Stimulated activated naive CD8-positive, alpha-beta T cell treated with anti-CD3 and anti-CD28 coated beads, Interleukin-15, Interleukin-2, amounts not matched to agents 100 ng/mL and 50 ng/mL, for 24 hours (primary cell): ENCODE data around the gene SIK1.
"Not testable (repeated sequence)": the region's sequence is repeated elsewhere in the genome, so short reads cannot be mapped to it uniquely, and the experiment has no call there.

Source experiments
- H3K27ac Mint-ChIP-seq: one replicate; pipeline ENCODE4 v1.8.0; 2021; ENCODE audit warnings: mild to moderate bottlenecking, mixed read lengths
- H3K27me3 Mint-ChIP-seq: one replicate; pipeline ENCODE4 v1.8.0; 2021; ENCODE audit warnings: mixed read lengths
- H3K36me3 Mint-ChIP-seq: one replicate; pipeline ENCODE4 v1.8.0; 2021; ENCODE audit warnings: low read depth, mixed read lengths
- H3K4me1 Mint-ChIP-seq: one replicate; pipeline ENCODE4 v1.8.0; 2021; ENCODE audit warnings: low read depth, mixed read lengths
- H3K4me3 Mint-ChIP-seq: one replicate; pipeline ENCODE4 v1.8.0; 2021; ENCODE audit warnings: mild to moderate bottlenecking, mixed read lengths
- H3K9me3 Mint-ChIP-seq: one replicate; pipeline ENCODE4 v1.8.0; 2021; ENCODE audit warnings: mixed read lengths

Gene SIK1

GRCh38 chr21:43426404-43427241 lies at the start of gene SIK1:
TSS of gene SIK1 (minus strand) at chr21:43427131. CDS start at chr21:43426178, 953 bp downstream.
- H3K9me3 Mint-ChIP-seq, H3K27ac Mint-ChIP-seq, H3K4me1 Mint-ChIP-seq, H3K27me3 Mint-ChIP-seq, H3K4me3 Mint-ChIP-seq, H3K36me3 Mint-ChIP-seq: not testable (repeated sequence)

- H3K4me3 Mint-ChIP-seq, H3K9me3 Mint-ChIP-seq, H3K36me3 Mint-ChIP-seq, H3K4me1 Mint-ChIP-seq, H3K27ac Mint-ChIP-seq, H3K27me3 Mint-ChIP-seq: not testable (repeated sequence)
Observed at GRCh38 chr21:43471597-43472242, 44.8 kb upstream of the SIK1 start.

DNA sequence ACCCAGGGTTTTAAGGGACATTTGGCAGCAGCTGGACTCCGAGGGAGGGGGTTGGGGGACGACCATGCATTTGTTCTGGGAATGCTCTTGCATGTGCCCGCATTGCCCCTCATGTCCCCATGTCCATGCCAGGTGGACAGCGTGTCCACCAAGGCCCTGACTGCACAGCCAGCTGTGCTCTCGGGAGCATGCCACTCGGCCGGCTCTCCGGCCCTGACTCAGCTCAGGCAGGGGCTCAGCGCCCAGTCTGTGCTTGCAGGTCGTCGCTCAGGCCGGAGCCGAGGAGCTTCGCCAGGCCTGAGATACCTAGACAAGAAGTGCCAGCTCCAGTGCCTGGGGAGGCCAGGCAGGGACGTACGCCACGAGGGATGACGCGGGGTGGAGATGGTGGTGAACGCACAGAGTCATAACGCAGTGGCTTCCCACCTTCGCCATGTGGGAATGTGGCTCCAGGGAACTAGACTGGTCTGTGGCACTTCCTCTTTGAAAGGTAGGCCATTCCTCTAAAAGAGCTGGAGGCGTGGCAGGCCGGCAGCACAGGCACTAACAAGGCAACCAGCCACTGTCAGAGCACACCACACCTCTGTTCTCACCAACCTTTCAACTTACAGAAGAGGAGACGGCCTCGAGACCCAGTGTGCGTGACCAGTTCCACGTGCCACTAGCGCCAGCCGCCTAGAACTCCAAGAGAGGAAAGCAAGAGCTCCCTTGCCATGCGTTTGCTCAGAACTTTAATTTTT lies 43.0 kb upstream of the SIK1 start:
- H3K36me3 Mint-ChIP-seq, H3K27me3 Mint-ChIP-seq, H3K4me3 Mint-ChIP-seq, H3K27ac Mint-ChIP-seq, H3K4me1 Mint-ChIP-seq, H3K9me3 Mint-ChIP-seq: not testable (repeated sequence)

DNA sequence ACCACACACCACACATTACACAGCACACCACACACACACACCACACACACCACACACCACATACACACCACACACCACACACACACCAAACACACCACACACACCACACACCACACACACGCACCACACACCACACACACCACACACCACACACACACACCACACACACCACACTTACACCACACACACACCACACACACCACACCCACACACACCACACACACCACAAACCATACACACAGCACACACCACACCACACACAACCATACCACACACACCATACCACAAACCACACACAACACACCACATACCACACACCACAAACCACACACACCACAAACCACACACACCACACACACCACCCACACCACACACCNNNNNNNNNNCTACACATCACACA lies 40.9 kb upstream of the SIK1 start:
- Mint-ChIP-seq H3K9me3 (no peaks in the 10 kb centered on the region), H3K27me3 (no peaks in the 10 kb centered on the region), H3K27ac (peak overlapping the region; percentile 55), H3K36me3 (no peaks in the 10 kb centered on the region), H3K4me3 (peak overlapping the region; percentile 13), H3K4me1 (no peaks in the 10 kb centered on the region)

DNA sequence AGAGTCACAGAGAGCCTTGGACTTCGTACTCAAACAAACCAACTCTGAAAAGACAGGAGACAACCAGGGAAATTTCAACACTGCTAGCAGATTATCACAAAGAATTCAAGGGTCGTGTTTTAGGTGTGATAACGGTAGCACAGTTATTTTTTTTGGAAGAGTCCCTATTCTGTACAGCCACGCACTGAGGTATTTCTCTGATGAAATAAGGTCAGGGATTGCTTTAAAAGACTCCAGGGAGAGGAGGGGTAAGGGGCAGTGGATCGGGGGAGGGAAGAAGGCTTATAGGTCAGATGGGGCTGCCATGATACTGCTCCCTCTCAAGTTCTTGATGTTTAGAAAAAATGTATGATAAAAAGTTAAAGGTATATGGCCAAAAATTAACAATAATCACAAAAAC lies 38.2 kb upstream of the SIK1 start:
- H3K9me3 Mint-ChIP-seq, H3K27me3 Mint-ChIP-seq, H3K4me1 Mint-ChIP-seq, H3K4me3 Mint-ChIP-seq, H3K36me3 Mint-ChIP-seq, H3K27ac Mint-ChIP-seq: not testable (repeated sequence)

DNA sequence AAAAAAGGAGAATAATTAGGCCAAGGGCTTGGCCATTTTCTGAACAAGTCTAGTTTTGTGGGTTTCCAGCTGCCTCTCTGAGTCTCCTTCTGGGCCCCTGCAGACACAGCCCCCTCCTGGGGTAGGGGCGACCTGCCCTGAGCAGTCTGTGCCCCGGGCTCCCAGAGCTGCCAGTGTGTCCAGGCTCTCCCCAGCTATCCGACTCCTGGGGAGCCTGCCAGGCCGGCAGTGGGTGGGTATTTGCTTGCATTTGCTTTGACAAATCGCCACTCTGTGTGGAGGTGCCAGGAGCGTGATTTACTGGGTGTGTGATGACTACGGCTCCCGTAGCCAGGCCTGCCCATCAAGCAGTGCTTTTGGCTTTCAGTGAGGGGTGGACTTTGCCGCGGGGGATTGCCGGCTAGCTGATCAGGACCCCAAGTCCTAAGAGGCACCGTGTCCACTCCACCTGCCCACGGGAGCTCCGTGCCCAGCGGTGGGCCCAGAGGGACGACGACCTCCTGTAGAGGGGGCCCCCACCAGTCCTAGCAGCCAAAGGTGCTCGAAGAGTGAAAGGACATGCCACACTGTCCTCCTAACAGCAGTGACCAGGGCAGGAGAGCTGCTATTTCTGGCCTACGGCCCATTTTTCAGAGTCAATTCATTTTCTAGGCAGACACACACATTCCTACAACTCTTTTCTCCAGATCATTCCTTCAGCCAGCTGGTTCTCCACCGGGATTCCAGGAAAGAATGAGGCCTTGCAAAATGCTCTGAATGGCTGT lies 36.7 kb upstream of the SIK1 start:
- not testable (repeated sequence) for H3K4me3 Mint-ChIP-seq, H3K27ac Mint-ChIP-seq, H3K4me1 Mint-ChIP-seq, H3K9me3 Mint-ChIP-seq, H3K27me3 Mint-ChIP-seq, H3K36me3 Mint-ChIP-seq

DNA sequence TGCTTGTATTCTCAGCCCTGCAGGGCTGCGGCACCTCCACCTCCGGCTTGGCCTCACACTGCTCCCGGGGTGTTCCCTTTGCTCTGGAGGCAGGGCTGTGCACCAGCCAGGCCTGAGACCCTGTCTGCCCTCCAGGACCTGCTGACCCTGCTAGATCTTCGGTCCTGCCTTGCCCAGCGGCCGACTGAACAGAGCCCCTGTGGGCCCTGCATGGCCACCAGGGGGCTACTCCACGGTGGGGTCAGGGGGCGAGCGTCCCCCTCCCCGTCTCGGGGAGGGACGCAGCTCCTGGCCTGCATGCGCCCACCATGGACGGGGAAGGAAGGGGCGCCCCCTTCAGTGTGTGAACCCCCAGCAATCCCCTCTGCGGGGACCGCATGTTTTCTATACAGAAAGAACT lies 36.0 kb upstream of the SIK1 start:
- H3K36me3 Mint-ChIP-seq, H3K9me3 Mint-ChIP-seq, H3K4me3 Mint-ChIP-seq, H3K4me1 Mint-ChIP-seq, H3K27ac Mint-ChIP-seq, H3K27me3 Mint-ChIP-seq: not testable (repeated sequence)

DNA sequence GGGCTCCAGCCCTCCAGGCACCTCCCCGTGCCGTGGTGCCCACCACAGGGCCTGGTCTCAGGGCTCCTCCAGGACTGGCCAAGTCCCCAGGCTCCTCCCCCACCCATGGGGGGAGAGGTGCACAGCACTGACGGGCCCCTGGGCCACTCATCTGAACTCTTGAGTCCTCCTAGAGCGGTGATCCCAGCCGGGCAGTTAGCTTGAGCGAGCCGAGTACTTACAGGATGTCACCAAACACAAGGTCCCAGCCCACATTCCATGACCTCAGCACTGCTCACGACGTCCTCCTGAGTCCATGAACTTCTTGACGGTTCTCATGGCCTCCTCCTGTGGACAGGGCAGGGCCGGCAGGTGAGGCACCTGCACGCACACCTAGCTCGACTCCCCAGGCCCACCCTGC lies 33.5 kb upstream of the SIK1 start:
- H3K4me3 Mint-ChIP-seq, H3K9me3 Mint-ChIP-seq, H3K27ac Mint-ChIP-seq, H3K36me3 Mint-ChIP-seq, H3K4me1 Mint-ChIP-seq, H3K27me3 Mint-ChIP-seq: not testable (repeated sequence)

GRCh38 chr21:43458995-43459394 lies 32.1 kb upstream of the SIK1 start:
- not testable (repeated sequence) for H3K9me3 Mint-ChIP-seq, H3K27ac Mint-ChIP-seq, H3K4me1 Mint-ChIP-seq, H3K4me3 Mint-ChIP-seq, H3K36me3 Mint-ChIP-seq, H3K27me3 Mint-ChIP-seq

- H3K4me1 Mint-ChIP-seq, H3K4me3 Mint-ChIP-seq, H3K27ac Mint-ChIP-seq, H3K27me3 Mint-ChIP-seq, H3K9me3 Mint-ChIP-seq, H3K36me3 Mint-ChIP-seq: not testable (repeated sequence)
Observed at GRCh38 chr21:43456616-43457314, 29.8 kb upstream of the SIK1 start.

GRCh38 chr21:43455717-43456116 lies 28.8 kb upstream of the SIK1 start:
- H3K36me3 Mint-ChIP-seq, H3K27ac Mint-ChIP-seq, H3K27me3 Mint-ChIP-seq, H3K4me3 Mint-ChIP-seq, H3K9me3 Mint-ChIP-seq, H3K4me1 Mint-ChIP-seq: not testable (repeated sequence)

DNA sequence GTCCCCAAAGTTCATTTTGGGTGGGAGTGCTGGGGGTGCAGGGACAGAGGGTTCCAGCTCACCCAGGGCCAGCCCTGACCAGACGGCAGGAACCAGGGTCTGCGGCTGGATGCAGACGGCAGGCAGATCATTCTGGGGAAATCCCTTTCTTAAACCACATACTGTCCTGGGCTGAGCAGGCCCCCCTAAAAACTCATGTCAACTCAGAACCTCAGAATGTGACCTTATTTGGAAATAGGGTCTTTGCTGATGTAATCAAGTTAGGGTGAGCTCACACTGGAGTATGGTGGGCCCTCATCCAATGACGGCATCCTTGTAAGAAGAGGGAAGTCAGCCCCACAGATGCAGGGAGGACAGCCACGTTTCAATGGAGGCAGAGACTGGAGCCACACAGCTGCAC lies 27.2 kb upstream of the SIK1 start:
- H3K27ac Mint-ChIP-seq, H3K9me3 Mint-ChIP-seq, H3K36me3 Mint-ChIP-seq, H3K4me3 Mint-ChIP-seq, H3K4me1 Mint-ChIP-seq, H3K27me3 Mint-ChIP-seq: not testable (repeated sequence)

DNA sequence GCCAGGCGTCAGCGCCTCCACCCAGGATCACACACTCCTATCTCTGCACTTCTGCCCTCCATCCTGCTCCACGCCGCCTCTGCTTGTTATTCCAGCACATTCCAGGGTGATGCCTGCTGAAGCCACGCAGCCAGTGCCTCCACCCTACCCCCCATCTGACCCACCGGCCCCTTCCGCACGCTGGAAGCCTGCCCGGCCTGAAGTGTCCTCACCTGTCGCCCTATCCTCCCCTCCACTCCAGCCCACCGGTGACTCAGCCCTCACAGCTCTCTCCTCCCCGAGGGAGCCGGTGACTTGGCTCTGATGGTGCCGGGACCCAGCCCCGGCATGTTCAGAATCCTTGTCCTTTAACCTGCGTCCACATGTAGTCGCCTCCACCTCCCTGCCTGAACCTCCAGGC lies 24.9 kb upstream of the SIK1 start:
- not testable (repeated sequence) for H3K27me3 Mint-ChIP-seq, H3K36me3 Mint-ChIP-seq, H3K27ac Mint-ChIP-seq, H3K9me3 Mint-ChIP-seq, H3K4me3 Mint-ChIP-seq, H3K4me1 Mint-ChIP-seq

GRCh38 chr21:43450287-43450686 lies 23.4 kb upstream of the SIK1 start:
- H3K9me3 Mint-ChIP-seq, H3K36me3 Mint-ChIP-seq, H3K4me1 Mint-ChIP-seq, H3K4me3 Mint-ChIP-seq, H3K27me3 Mint-ChIP-seq, H3K27ac Mint-ChIP-seq: not testable (repeated sequence)
